ENCODE measurements around the gene EIF2B4. TPM values are rescaled to one million over a fixed set of nuclear protein-coding genes. Genes with fewer than 3 reads are reported as not detected.

The EIF2B4 gene
- total and polyA plus RNA-seq, 2 of the 13 experiments (the other 11 are each of a cell fraction or from before 2014, with no cell fraction given) = 91.5 to 96.4 TPM

GRCh38 chr2:27379383-27379835 lies 9.3 kb upstream of the EIF2B4 start (continued):
- TF ChIP-seq TCF7 (IDR thresholded peaks at IDR 0.05; ENCODE audit: low read depth) (0 out of 2 replicates have a peak, but pooled peaks have one; percentile 38), GTF2F1 (IDR thresholded peaks at IDR 0.05; ENCODE audit: low read length) (no peak), ZFX (CRISPR knock-in tag; IDR thresholded peaks at IDR 0.05; ENCODE audit: low read depth) (no peak), PHF5A (CRISPR knock-in tag; IDR thresholded peaks at IDR 0.05; ENCODE audit: low read depth, unreplicated experiment) (no peak), EED (CRISPR knock-in tag; IDR thresholded peaks at IDR 0.05) (no peak), MTA1 (CRISPR knock-in tag; IDR thresholded peaks at IDR 0.05; ENCODE audit: borderline replicate concordance) (no peak), MED1 (CRISPR knock-in tag; IDR thresholded peaks at IDR 0.05) (0 out of 2 replicates have a peak, but pooled peaks have one; percentile 48), SP2 (CRISPR knock-in tag; IDR thresholded peaks at IDR 0.05) (no peak), NFKBIZ (CRISPR knock-in tag; IDR thresholded peaks at IDR 0.05) (no peak), POLR2AphosphoS5 (IDR thresholded peaks at IDR 0.05; ENCODE audit: low read depth, low read length) (peak; percentile 38), TEAD3 (CRISPR knock-in tag; optimal IDR thresholded peaks at IDR 0.05; ENCODE audit: borderline replicate concordance) (no peak), ARID5B (CRISPR knock-in tag; IDR thresholded peaks at IDR 0.05) (0 out of 2 replicates have a peak, but pooled peaks have one; percentile 30), PITX1 (CRISPR knock-in tag; IDR thresholded peaks at IDR 0.05) (peak; percentile 11; the same call in 1 of the 2 replicates), PLSCR1 (CRISPR knock-in tag; IDR thresholded peaks at IDR 0.05; ENCODE audit: borderline replicate concordance) (no peak; the same call in 1 of the 2 replicates), ZNF263 (CRISPR knock-in tag; IDR thresholded peaks at IDR 0.05) (no peak), ZNF547 (CRISPR knock-in tag; IDR thresholded peaks at IDR 0.05) (no peak), ZNF276 (CRISPR knock-in tag; IDR thresholded peaks at IDR 0.05; ENCODE audit: low read depth) (no peak)
